Nephron progenitor cell (in vitro differentiated cells): ENCODE measurements around the gene LTBP2.
"Not testable (repeated sequence)": the region's sequence is repeated elsewhere in the genome, so short reads cannot be mapped to it uniquely, and the experiment has no call there.

Experiments
- DNase-seq: peaks from one replicate; pipeline ENCODE4 v3.0.0; 2021
- H3K27ac Mint-ChIP-seq: 2 replicates; pipeline ENCODE4 v1.8.0; 2021; ENCODE audit warnings: mild to moderate bottlenecking, moderate library complexity, mixed read lengths
- H3K27me3 Mint-ChIP-seq: 2 replicates; pipeline ENCODE4 v1.8.0; 2021; ENCODE audit warnings: mild to moderate bottlenecking, low read depth, mixed read lengths; ENCODE audit not compliant: poor library complexity
- H3K36me3 Mint-ChIP-seq: 2 replicates; pipeline ENCODE4 v1.8.0; 2021; ENCODE audit warnings: low read depth, mixed read lengths
- H3K4me1 Mint-ChIP-seq: 2 replicates; pipeline ENCODE4 v1.8.0; 2021; ENCODE audit warnings: mixed read lengths
- H3K4me3 Mint-ChIP-seq: 2 replicates; pipeline ENCODE4 v1.8.0; 2021; ENCODE audit warnings: mild to moderate bottlenecking, moderate library complexity, mixed read lengths
- H3K9me3 Mint-ChIP-seq: 2 replicates; pipeline ENCODE4 v1.8.0; 2021; ENCODE audit warnings: mild to moderate bottlenecking, moderate library complexity, mixed read lengths
- TF ChIP-seq, protein P1 (sequence below): fragments of 200-600 bp; sonication (generic); IDR thresholded peaks from 2 replicates; pipeline ENCODE4 v1.5.0; 2021; ENCODE audit warnings: antibody characterized with exemption

Gene LTBP2

DNA sequence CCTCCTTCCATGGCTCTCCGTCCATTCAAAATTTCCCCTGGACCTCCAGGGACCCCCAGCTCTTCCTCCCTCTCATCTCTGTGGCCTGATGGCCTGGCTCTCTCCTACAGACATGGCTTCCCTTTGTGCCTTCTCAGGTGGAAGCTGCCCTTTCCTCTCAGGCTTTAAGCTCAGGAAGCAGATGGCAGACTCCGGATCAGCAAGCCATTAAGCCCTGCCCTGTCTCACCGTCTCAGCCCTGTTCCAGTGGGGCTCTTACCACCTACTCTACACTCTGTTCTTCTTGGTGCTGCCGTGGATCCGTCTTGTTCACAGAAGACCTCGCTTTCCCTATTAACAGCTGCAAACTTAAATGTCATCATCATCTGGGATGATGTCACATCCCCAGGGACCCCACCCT, 152.1 kb downstream of the LTBP2 start:
- H3K27ac Mint-ChIP-seq: no peak overlapping the region
- no peaks in the 10 kb centered on the region for H3K36me3 Mint-ChIP-seq
- H3K9me3 Mint-ChIP-seq: peaks cover 8% of the 10 kb centered on the region
- DNase-seq: no peak
- no peak overlapping the region for H3K4me3 Mint-ChIP-seq
- H3K4me1 Mint-ChIP-seq: peaks cover 26% of the 10 kb centered on the region
- TF ChIP-seq, protein P1, sequence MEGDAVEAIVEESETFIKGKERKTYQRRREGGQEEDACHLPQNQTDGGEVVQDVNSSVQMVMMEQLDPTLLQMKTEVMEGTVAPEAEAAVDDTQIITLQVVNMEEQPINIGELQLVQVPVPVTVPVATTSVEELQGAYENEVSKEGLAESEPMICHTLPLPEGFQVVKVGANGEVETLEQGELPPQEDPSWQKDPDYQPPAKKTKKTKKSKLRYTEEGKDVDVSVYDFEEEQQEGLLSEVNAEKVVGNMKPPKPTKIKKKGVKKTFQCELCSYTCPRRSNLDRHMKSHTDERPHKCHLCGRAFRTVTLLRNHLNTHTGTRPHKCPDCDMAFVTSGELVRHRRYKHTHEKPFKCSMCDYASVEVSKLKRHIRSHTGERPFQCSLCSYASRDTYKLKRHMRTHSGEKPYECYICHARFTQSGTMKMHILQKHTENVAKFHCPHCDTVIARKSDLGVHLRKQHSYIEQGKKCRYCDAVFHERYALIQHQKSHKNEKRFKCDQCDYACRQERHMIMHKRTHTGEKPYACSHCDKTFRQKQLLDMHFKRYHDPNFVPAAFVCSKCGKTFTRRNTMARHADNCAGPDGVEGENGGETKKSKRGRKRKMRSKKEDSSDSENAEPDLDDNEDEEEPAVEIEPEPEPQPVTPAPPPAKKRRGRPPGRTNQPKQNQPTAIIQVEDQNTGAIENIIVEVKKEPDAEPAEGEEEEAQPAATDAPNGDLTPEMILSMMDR: no peak
- peaks cover 19% of the 10 kb centered on the region for H3K27me3 Mint-ChIP-seq

DNA sequence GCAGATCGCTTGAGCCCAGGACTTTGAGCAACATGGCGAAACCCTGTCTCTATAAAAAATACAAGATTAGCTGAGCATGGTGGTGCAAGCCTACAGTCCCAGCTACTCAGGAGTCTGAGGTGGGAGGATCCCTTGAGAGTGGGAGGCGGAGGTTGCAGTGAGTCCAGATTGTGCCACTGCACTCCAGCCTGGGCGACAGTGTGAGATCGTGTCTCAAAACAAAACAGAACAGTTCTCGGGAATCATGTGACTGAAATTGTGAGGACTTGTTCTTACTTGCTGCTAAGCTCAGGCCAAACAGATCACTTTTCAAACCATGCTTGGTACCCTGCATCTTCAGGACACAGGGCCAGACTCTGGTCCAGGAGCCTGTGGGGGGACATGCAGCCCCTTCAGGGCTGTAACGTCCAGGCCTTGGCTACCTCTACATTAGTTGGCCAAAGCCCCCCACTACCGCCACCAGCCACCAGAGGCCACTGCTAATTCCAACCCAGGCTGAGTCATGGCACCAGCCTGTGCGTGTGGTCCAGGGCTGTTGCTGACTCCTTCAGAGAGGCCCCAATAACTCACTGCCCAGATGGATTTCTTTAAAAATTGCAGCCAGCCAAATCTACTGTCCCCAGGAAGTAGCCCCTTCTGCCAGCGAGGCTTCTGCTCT, 152.6 kb downstream of the LTBP2 start:
- Mint-ChIP-seq H3K27ac (no peak overlapping the region), H3K9me3 (peaks cover 12% of the 10 kb centered on the region), H3K36me3 (peaks cover 5% of the 10 kb centered on the region), H3K4me1 (peaks cover 26% of the 10 kb centered on the region), H3K4me3 (no peak overlapping the region), H3K27me3 (peaks cover 19% of the 10 kb centered on the region)
- DNase-seq: peak; percentile 49
- TF ChIP-seq, protein P1: peak; percentile 54

DNA sequence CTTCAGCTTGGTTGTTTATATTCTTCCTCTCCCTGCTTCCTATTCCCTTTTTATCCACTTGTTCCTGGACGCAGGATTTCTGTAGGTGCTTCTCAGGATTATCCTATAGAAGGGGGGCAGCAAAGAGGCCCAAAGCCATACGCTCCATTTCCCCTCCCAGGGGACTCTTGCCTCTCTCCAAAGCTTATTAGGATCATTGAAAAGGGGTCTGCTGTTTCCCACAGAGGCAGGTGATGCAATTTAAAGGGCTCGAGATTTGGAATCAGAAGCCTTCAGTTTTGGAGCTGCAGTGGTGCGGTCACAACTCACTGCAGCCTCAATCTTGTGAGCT, 154.5 kb downstream of the LTBP2 start:
- no peak overlapping the region for H3K4me3 Mint-ChIP-seq
- peaks cover 28% of the 10 kb centered on the region for H3K9me3 Mint-ChIP-seq
- DNase-seq: no peak
- peaks cover 26% of the 10 kb centered on the region for H3K4me1 Mint-ChIP-seq
- peaks cover 21% of the 10 kb centered on the region for H3K27me3 Mint-ChIP-seq
- peak overlapping the region; percentile 29 for H3K27ac Mint-ChIP-seq
- peaks cover 5% of the 10 kb centered on the region for H3K36me3 Mint-ChIP-seq
- TF ChIP-seq, protein P1: no peak

DNA sequence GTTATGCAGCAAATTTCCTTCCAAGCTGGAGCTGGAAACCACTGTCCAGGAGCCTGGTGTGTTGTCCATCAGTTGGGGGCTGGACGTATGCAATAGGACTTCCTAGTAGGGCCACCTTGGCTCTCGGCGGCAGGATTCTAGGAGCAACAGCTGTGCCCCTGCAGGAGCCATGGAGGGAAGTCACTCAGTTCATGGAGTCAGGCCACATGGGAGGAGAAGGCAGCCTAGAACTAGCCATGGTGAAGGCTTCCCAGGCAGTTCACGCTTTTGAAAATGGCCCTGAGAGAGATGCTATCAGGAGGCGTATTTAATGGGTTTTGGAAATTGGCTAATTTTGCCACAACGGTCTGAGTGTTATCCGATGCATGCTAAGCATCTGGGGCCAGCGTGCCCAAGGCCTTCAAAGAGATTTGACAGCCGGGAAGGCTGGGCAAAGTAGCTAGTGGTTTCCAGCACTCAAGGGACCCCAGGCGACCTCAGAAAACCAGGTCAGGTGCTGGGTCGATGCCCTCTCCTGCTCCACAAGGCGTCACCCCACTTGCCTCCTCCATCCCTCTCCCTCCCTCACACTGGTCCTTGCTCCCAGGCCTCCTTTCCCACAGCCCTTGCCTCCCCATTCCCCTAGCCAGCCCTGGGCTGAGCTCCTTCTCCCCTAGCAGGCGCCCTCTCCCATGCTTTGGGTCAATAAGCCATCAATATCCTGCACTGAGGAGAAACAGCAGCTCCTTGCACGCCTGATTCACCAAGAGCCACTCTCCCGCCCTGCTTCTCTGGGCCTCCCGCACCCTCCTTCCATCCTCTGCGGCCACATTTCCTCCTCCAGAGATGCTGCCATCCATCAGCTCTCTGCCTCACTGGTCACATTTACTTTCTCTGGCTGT, 155.1 kb downstream of the LTBP2 start:
- H3K4me3 Mint-ChIP-seq: no peak overlapping the region
- peak overlapping the region; percentile 29 for H3K27ac Mint-ChIP-seq
- peaks cover 26% of the 10 kb centered on the region for H3K4me1 Mint-ChIP-seq
- H3K27me3 Mint-ChIP-seq: peaks cover 24% of the 10 kb centered on the region
- H3K9me3 Mint-ChIP-seq: peaks cover 32% of the 10 kb centered on the region
- peaks cover 5% of the 10 kb centered on the region for H3K36me3 Mint-ChIP-seq
- peak; percentile 36 for DNase-seq
- TF ChIP-seq, protein P1: no peak

DNA sequence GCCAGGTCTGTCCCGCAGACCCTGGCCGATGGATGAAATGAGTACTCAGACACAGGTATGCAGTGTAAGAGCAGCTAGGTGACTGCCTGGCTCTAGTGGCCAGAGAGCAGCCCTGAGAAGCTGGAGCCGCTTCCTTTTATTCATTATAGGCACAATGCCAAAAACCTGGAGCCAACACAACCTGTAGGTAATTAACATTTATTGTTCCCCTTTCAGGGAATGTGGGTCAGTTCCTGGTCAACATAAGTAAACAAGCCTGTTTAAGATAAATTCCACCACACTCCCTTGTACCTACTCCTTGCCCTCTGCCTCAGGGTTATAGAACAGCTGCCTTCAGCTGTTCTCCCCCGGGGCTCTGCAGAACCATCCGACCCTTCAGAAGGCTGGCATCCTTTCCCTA, 157.6 kb downstream of the LTBP2 start:
- Mint-ChIP-seq H3K4me1 (peaks cover 14% of the 10 kb centered on the region), H3K9me3 (peaks cover 32% of the 10 kb centered on the region), H3K27me3 (peaks cover 19% of the 10 kb centered on the region)
- not testable (repeated sequence) for H3K27ac Mint-ChIP-seq, H3K36me3 Mint-ChIP-seq, H3K4me3 Mint-ChIP-seq, DNase-seq
